GOT3 (cell line): ENCODE data around the gene ATAD3A.
"Not testable (repeated sequence)": the region's sequence is repeated elsewhere in the genome, so short reads cannot be mapped to it uniquely, and the experiment has no call there.

Experiments used
- DNase-seq: peaks from one replicate; lab custom pipeline; 2025; ENCODE audit warnings: mixed read lengths; lab: John Stamatoyannopoulos, UW

The ATAD3A gene

GRCh38 chr1:1554926-1555915 is 43.3 kb downstream of the ATAD3A start:
- no peak for DNase-seq

GRCh38 chr1:1556505-1556904 is 44.5 kb downstream of the ATAD3A start:
- DNase-seq: no peak

GRCh38 chr1:1556961-1557360 is 45.0 kb downstream of the ATAD3A start:
- DNase-seq: not testable (repeated sequence)

- DNase-seq: not testable (repeated sequence)
These were observed 45.7 kb downstream of the ATAD3A start for GRCh38 chr1:1557688-1558087.

GRCh38 chr1:1558591-1558990 is 46.6 kb downstream of the ATAD3A start:
- DNase-seq: no peak

- DNase-seq: no peak
These were observed 47.1 kb downstream of the ATAD3A start for GRCh38 chr1:1559066-1559465.

GRCh38 chr1:1560178-1560577 is 48.2 kb downstream of the ATAD3A start:
- no peak for DNase-seq

GRCh38 chr1:1561801-1562470 is 50.0 kb downstream of the ATAD3A start:
- DNase-seq: no peak

GRCh38 chr1:1562556-1563195 is 50.7 kb downstream of the ATAD3A start:
- no peak for DNase-seq

GRCh38 chr1:1563688-1564087 is 51.7 kb downstream of the ATAD3A start:
- no peak for DNase-seq

- no peak for DNase-seq
These were observed 52.3 kb downstream of the ATAD3A start for GRCh38 chr1:1564268-1564667.

GRCh38 chr1:1565340-1565739 is 53.4 kb downstream of the ATAD3A start:
- DNase-seq: no peak

- DNase-seq: no peak
These were observed 55.4 kb downstream of the ATAD3A start for GRCh38 chr1:1567152-1567875.

GRCh38 chr1:1567891-1568291 is 55.9 kb downstream of the ATAD3A start:
- no peak for DNase-seq

- no peak for DNase-seq
These were observed 57.4 kb downstream of the ATAD3A start for GRCh38 chr1:1569341-1569740.

GRCh38 chr1:1573843-1574720 is 62.1 kb downstream of the ATAD3A start:
- no peak for DNase-seq

GRCh38 chr1:1574721-1575537 is 63.0 kb downstream of the ATAD3A start, which contains the start of gene SSU72:
Gene SSU72, minus strand, starts transcription at chr1:1574863. Its CDS starts 306 bp downstream, at chr1:1574557.
- DNase-seq: peak; percentile 69

GRCh38 chr1:1577367-1578011 is 65.5 kb downstream of the ATAD3A start:
- DNase-seq: no peak

GRCh38 chr1:1578371-1578940 is 66.5 kb downstream of the ATAD3A start:
- no peak for DNase-seq
